GM21825 (cell line): Measurements from ENCODE around the gene MRPL46.
"Not testable (repeated sequence)": the region's sequence is repeated elsewhere in the genome, so short reads cannot be mapped to it uniquely, and the experiment has no call there.

Experiments
- ATAC-seq: cut with Tn5 transposase; IDR thresholded peaks from one replicate; pipeline ENCODE4 v1.9.1; 2021; ENCODE audit warnings: mild to moderate bottlenecking, moderate library complexity; ENCODE audit not compliant: unreplicated experiment

The MRPL46 gene

GRCh38 chr15:88479169-88479568 lies 12.0 kb upstream of the MRPL46 start:
- ATAC-seq, result no peak

- no peak for ATAC-seq
Observed at GRCh38 chr15:88477904-88478303, 10.7 kb upstream of the MRPL46 start.

GRCh38 chr15:88477126-88477525 lies 9.9 kb upstream of the MRPL46 start:
- ATAC-seq, result no peak

GRCh38 chr15:88476635-88477060 lies 9.5 kb upstream of the MRPL46 start:
- no peak for ATAC-seq

GRCh38 chr15:88473661-88474293 lies 6.6 kb upstream of the MRPL46 start:
- ATAC-seq, result not testable (repeated sequence)

- ATAC-seq, result no peak
Observed at GRCh38 chr15:88472225-88472624, 5.0 kb upstream of the MRPL46 start.

DNA sequence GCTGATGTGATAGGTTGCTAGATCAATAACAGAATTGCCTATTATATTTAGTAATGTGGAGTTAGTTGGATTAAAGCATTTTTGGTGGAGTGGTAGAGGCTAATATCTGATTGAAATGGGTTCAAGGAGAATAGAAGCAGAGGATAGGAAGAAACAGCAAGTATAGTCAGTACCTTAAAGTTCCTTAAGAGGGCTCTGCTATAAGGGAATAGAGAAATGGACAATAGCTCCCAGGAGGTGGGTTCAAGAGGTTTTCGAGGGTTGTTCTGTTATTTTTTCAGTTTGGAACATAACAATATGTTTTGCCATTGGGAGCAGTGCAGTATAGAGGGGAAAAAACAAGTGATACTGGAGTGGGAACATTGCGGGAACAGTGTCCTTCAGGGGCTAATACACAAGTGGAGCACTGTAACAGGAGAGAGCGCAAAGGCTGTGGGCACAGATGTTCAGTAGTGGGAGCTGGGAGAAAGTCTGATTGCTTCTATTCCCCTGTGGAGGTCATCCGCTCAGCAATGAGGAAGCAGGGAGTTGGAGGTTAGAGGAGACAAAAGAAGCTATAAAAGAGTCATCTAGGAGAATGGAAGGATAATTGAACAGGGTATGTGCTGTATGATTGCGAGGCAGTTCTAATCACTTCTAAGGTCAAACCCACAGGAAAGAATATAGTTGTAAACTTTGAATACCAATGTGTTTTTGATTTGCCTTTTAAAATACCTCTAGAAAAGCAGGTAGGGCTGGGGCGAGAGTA lies 3.6 kb upstream of the MRPL46 start:
- ATAC-seq, result no peak

- no peak for ATAC-seq
Observed at GRCh38 chr15:88469321-88469720, 2.1 kb upstream of the MRPL46 start.

DNA sequence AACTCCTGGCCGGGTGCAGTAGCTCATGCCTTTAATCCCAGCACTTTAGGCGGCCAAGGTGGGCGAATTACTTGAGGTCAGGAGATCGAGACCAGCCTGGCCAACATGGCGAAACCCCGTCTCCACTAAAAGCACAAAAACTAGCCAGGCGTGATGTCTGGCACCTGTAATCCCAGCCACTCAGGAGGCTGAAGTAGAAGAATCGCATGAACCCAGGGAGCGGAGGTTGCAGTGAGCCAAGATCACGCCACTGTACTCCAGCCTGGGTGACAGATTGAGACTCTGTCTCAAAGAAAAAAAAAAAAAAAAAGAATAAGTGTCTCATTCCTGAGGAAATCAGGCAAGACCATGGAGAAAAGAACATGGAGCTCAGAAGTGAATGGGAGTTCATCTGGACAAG lies 1.5 kb upstream of the MRPL46 start:
- not testable (repeated sequence) for ATAC-seq

DNA sequence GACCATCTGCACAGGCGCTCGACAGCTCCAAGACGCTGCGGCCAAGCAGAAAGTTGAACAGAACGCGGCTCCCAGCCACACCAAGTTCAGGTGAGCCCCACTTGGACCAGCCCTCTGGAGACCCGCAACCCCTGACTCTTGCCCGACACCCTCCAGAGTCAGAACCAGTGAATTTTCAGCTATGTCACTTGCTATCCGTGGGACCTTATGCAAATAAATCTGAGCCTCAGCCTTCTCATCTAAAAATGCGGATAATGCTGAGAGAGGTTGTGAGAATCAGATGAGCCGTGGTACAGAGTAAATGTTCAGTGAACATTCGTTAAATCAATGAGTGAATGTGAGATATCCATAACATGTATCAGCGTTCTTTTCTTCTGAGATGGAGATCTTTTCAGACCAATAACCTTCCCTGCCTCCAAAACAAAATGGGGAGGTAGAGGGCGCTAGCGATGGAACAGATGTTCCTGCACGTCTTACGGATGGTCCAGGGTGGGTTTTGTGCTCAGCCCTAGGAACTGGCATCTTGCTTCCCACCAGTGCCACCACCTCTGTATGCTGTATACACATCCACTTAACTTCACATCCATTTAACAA lies 844 bp upstream of the MRPL46 start:
- no peak for ATAC-seq

DNA sequence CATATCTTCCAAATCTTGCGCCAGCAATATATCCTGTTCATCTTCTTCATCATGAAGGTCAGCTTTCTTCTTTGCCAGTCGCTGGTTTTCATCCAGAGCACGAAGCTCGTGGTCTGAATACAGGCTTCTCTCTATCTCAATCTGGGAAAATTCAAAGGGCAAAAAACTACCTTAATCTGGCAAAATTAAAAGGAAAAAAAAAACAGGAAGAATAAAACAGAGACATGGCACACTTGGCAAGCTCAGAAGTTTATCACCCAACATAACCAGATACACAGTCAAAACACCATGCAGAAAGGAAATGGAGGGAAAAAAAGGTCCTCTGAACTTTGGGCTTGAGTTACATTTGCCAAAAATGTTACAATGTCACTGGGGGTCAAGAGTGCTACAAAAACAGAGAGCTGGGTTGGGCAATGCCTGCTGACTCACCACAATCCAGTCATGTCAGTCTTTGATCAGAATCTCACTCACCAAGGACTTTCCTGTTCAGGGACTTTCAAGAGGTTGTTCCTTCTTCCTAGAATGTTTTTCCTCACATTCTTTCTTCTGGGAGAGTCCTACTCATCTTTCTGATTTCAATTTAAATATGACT lies 1.5 kb downstream of the MRPL46 start:
- no peak for ATAC-seq

- no peak for ATAC-seq
Observed at GRCh38 chr15:88463870-88464532, 3.2 kb downstream of the MRPL46 start.

DNA sequence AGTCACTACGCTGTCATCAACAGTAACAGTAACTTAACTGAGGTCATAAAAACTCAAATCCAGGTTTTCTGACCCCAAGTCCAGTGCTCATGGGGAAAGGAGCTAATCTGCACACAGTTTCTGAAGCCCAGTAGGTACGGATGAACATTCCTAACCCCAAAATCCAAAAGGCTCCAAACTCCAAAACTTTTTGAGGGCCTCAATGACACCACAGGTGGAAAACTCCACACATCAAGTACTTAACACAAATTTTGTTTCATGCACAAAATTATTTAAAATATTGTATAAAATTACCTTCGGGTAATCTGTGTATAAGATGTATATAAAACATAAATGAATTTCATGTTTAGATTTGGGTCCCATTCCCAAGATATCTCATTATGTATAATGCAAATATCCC lies 10.5 kb downstream of the MRPL46 start:
- no peak for ATAC-seq

- peak; percentile 95 for ATAC-seq
Observed at GRCh38 chr15:88454867-88455810, 12.0 kb downstream of the MRPL46 start.

GRCh38 chr15:88454236-88454635 lies 13.0 kb downstream of the MRPL46 start:
- no peak for ATAC-seq

DNA sequence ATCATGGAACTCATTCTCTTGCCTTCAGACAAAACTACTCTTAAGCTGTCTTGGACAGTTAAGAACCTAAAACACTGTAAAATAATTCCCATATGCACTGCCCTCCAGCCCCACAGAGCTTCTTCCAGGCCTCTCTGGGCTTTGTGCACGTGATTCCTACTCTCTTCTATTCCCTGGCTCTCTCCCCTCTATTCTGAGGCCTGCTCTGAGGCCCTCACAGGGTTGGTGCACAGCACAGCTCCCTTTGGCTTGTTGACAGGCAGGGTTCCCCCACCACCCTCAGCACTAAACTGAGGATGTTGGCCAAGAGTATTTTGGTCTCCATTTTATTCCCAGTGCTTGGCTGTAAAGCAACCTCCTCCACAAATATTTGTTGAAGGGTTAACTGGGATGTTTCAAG lies 13.5 kb downstream of the MRPL46 start:
- no peak for ATAC-seq

GRCh38 chr15:88450125-88450798 lies 16.9 kb downstream of the MRPL46 start:
- ATAC-seq, result no peak

- ATAC-seq, result no peak
Observed at GRCh38 chr15:88449581-88449980, 17.6 kb downstream of the MRPL46 start.

DNA sequence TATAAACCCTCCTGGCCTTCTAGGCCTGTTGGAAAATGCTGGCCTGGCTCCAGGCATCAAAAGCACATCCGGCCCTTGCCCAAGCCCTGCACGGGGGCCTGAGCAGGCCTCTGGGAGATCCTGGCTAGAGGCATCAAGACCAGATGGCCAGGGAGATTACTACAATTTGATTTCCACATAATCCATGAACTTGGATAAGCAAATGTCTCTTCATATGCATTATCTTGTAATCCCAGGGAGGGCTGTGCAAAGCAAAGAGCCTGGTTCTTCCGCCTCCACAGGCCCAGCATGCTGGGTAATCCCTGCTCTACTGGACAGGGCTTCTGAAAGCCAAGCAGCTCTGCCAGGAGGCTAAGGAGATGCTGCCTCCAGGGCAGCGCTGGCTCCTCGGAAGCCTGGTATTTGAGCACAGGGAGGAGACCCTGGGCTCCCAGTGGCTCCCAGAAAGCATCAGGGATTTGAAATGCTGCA lies 18.2 kb downstream of the MRPL46 start:
- no peak for ATAC-seq
